ENCODE measurements around the gene LRRC2.
"Not testable (repeated sequence)": the region's sequence is repeated elsewhere in the genome, so short reads cannot be mapped to it uniquely, and the experiment has no call there.

The LRRC2 gene

GRCh38 chr3:46536758-46537157 lies 29.3 kb downstream of the LRRC2 start:
- no peak overlapping the region for H3K27ac ChIP-seq

GRCh38 chr3:46535746-46536145 lies 30.4 kb downstream of the LRRC2 start:
- TF ChIP-seq CTCF (IDR thresholded peaks at IDR 0.05) (no peak), ZFX (IDR thresholded peaks at IDR 0.05; ENCODE audit: borderline replicate concordance) (no peak)
- H3K27ac ChIP-seq = no peak overlapping the region

More at GRCh38 chr3:46536758-46537157, 29.3 kb downstream of the LRRC2 start:
- no peak for TF ChIP-seq ZFX (IDR thresholded peaks at IDR 0.05; ENCODE audit: borderline replicate concordance)
- no peak for TF ChIP-seq CTCF (IDR thresholded peaks at IDR 0.05)

- H3K27ac ChIP-seq = no peak overlapping the region
- TF ChIP-seq CTCF (IDR thresholded peaks at IDR 0.05) (no peak), ZFX (IDR thresholded peaks at IDR 0.05; ENCODE audit: borderline replicate concordance) (no peak)
Observed at GRCh38 chr3:46533091-46533490, 33.0 kb downstream of the LRRC2 start.

GRCh38 chr3:46527239-46527638 lies 38.9 kb downstream of the LRRC2 start:
- TF ChIP-seq CTCF (IDR thresholded peaks at IDR 0.05) = no peak
- TF ChIP-seq ZFX (IDR thresholded peaks at IDR 0.05; ENCODE audit: borderline replicate concordance) = no peak
- H3K27ac ChIP-seq = no peak overlapping the region

GRCh38 chr3:46524832-46525231 lies 41.3 kb downstream of the LRRC2 start:
- TF ChIP-seq CTCF (IDR thresholded peaks at IDR 0.05) (no peak), ZFX (IDR thresholded peaks at IDR 0.05; ENCODE audit: borderline replicate concordance) (no peak)
- H3K27ac ChIP-seq = no peak overlapping the region

- no peak overlapping the region for H3K27ac ChIP-seq
- no peak for TF ChIP-seq CTCF (IDR thresholded peaks at IDR 0.05)
- no peak for TF ChIP-seq ZFX (IDR thresholded peaks at IDR 0.05; ENCODE audit: borderline replicate concordance)
Observed at GRCh38 chr3:46524008-46524407, 42.1 kb downstream of the LRRC2 start.

GRCh38 chr3:46523556-46523955 lies 42.5 kb downstream of the LRRC2 start:
- TF ChIP-seq CTCF (IDR thresholded peaks at IDR 0.05) (no peak), ZFX (IDR thresholded peaks at IDR 0.05; ENCODE audit: borderline replicate concordance) (no peak)
- no peak overlapping the region for H3K27ac ChIP-seq

- not testable (repeated sequence) for H3K27ac ChIP-seq
Observed at GRCh38 chr3:46522201-46522600, 43.9 kb downstream of the LRRC2 start.
